Measurements from ENCODE around the gene SULT4A1. TPM values are rescaled to one million over a fixed set of nuclear protein-coding genes. Genes with fewer than 3 reads are reported as not detected.

Gene SULT4A1
- total RNA-seq, 6 experiments from 2014 or later = not detected

DNA sequence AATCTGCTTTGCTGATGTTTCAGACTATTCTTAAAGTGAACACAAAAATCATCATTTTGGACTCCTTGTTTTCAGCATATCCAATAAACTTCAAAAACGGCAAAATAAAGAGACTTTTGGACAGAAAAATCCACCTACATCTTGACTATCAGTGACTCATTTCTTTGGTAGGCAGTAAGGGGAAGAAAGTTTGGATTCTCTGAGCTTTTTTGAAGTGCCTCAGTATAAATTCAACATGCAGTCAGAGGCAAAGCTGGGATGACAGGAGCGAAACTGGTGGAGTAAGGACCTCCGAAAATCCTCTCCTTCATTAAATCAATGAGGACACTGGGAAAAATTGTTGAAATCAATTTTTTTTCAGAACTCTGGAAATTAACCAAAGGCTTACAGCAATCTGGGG is 79.9 kb downstream of the SULT4A1 start:
- TF ChIP-seq CTCF (IDR thresholded peaks at IDR 0.05) = no peak
- H3K4me3 Mint-ChIP-seq = no peak overlapping the region
- H3K27ac Mint-ChIP-seq = no peak overlapping the region
- H3K27me3 Mint-ChIP-seq (ENCODE audit: insufficient read depth) = peaks cover 3% of the 10 kb centered on the region; the same call in 1 of the 2 replicates
- no peaks in the 10 kb centered on the region for H3K36me3 Mint-ChIP-seq (ENCODE audit: low read depth)
- no peak for DNase-seq
- peaks cover 13% of the 10 kb centered on the region; the same call in 1 of the 2 replicates for H3K4me1 Mint-ChIP-seq (ENCODE audit: low read depth)
- no peaks in the 10 kb centered on the region for H3K9me3 Mint-ChIP-seq

GRCh38 chr22:43777286-43777685 is 85.0 kb downstream of the SULT4A1 start:
- TF ChIP-seq CTCF (IDR thresholded peaks at IDR 0.05) = no peak
- peaks cover 3% of the 10 kb centered on the region; the same call in 1 of the 2 replicates for H3K27me3 Mint-ChIP-seq (ENCODE audit: insufficient read depth)
- peak; percentile 67 for DNase-seq
- H3K27ac Mint-ChIP-seq = no peak overlapping the region; the same call in 1 of the 2 replicates
- H3K36me3 Mint-ChIP-seq (ENCODE audit: low read depth) = 0 out of 2 replicates have a peak, but pooled peaks cover 4% of the 10 kb centered on the region
- H3K4me3 Mint-ChIP-seq = no peak overlapping the region
- H3K4me1 Mint-ChIP-seq (ENCODE audit: low read depth) = peaks cover 12% of the 10 kb centered on the region; the same call in 1 of the 2 replicates
- peaks cover 6% of the 10 kb centered on the region for H3K9me3 Mint-ChIP-seq

DNA sequence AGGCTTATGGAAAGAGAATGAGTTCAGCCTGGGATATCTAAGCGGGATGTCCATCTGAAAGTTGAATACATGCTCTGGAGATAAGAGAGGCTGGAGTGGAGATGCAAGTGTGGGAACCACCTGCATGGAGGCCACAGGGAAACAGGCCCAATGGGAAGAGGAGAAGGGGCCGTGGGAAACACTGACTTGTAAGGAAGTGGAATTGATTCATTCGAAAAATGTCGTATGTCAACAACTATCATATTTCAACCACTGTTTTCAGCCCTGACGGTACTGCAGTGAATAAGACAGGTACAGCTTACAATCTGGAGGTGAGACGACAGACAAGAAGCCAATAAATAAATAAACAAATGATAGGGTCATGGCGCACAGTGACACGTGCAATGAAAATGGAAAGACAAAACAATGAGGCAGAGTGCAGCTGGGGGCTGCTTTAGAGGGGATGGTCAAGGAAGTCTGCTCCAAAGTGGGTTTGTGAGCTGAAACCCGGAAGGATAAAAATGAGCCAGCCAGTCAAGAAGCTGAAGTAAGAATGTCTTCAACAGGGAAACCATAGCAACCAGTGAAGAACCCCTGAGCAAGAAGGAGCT is 86.1 kb downstream of the SULT4A1 start:
- no peak overlapping the region for H3K27ac Mint-ChIP-seq
- no peak for TF ChIP-seq CTCF (IDR thresholded peaks at IDR 0.05)
- 0 out of 2 replicates have a peak, but pooled peaks cover 4% of the 10 kb centered on the region for H3K36me3 Mint-ChIP-seq (ENCODE audit: low read depth)
- DNase-seq = no peak
- peaks cover 6% of the 10 kb centered on the region for H3K9me3 Mint-ChIP-seq
- H3K27me3 Mint-ChIP-seq (ENCODE audit: insufficient read depth) = peaks cover 3% of the 10 kb centered on the region; the same call in 1 of the 2 replicates
- no peak overlapping the region for H3K4me3 Mint-ChIP-seq
- peaks cover 8% of the 10 kb centered on the region; the same call in 1 of the 2 replicates for H3K4me1 Mint-ChIP-seq (ENCODE audit: low read depth)

Other genes with a start within 250 kb of the SULT4A1 start
- gene EFCAB6, start 50.2 kb downstream of the SULT4A1 start, total RNA-seq (2021; fragmentation: NEBNext Ultra II Directional; extraction: Animal tissue kit (Norgen Biotek cat#: 25700)) = under 1 TPM; 0.33 to 0.95 (median 0.64) TPM
- not detected for gene PNPLA5, start 29.5 kb upstream of the SULT4A1 start, total RNA-seq (2021; fragmentation: NEBNext Ultra II Directional; extraction: Animal tissue kit (Norgen Biotek cat#: 25700))
- 1 to 10 TPM; 3.0 to 6.5 (median 3.4) TPM for gene PNPLA3, start 61.3 kb upstream of the SULT4A1 start, total RNA-seq (2021; fragmentation: NEBNext Ultra II Directional; extraction: Animal tissue kit (Norgen Biotek cat#: 25700))
- 10 to 100 TPM; 51.6 to 57.2 (median 53.3) TPM for gene SAMM50, start 92.9 kb upstream of the SULT4A1 start, total RNA-seq (2021; fragmentation: NEBNext Ultra II Directional; extraction: Animal tissue kit (Norgen Biotek cat#: 25700))
- gene PARVB, start 161.8 kb upstream of the SULT4A1 start, total RNA-seq (2021; fragmentation: NEBNext Ultra II Directional; extraction: Animal tissue kit (Norgen Biotek cat#: 25700)) = 10 to 100 TPM; 36.5 to 44.2 (median 38.9) TPM

Measured in HFFc6 (cell line).